Smooth muscle cell (in vitro differentiated cells): ENCODE data around the gene CDK5RAP2. TPM values are rescaled to one million over a fixed set of nuclear protein-coding genes. Genes with fewer than 3 reads are reported as not detected.
"Not testable (repeated sequence)": the region's sequence is repeated elsewhere in the genome, so short reads cannot be mapped to it uniquely, and the experiment has no call there.

ENCODE experiments used
- DNase-seq: peaks from one replicate; lab custom pipeline; 2025; ENCODE audit not compliant: unreplicated experiment; lab: John Stamatoyannopoulos, UW
- H2AFZ ChIP-seq: fragments of 200-600 bp; sonication (generic); 2 replicates; pipeline ENCODE4 v1.6.0; 2016; ENCODE audit warnings: antibody characterized with exemption, low read depth, mild to moderate bottlenecking
- H3F3A ChIP-seq: fragments of 200-600 bp; sonication (generic); 2 replicates; pipeline ENCODE4 v1.6.0; 2017; ENCODE audit warnings: antibody characterized with exemption, low read depth
- H3K27ac ChIP-seq: fragments of 200-600 bp; sonication (generic); 2 replicates; pipeline ENCODE4 v1.5.1; 2016; ENCODE audit warnings: low read depth, mild to moderate bottlenecking
- H3K27me3 ChIP-seq: fragments of 200-600 bp; sonication (generic); 2 replicates; pipeline ENCODE4 v1.6.1; 2016; ENCODE audit warnings: low read depth, mild to moderate bottlenecking
- H3K36me3 ChIP-seq: fragments of 200-600 bp; sonication (generic); 2 replicates; pipeline ENCODE4 v1.5.1; 2016; ENCODE audit warnings: low read depth
- H3K4me1 ChIP-seq: fragments of 200-600 bp; sonication (generic); 2 replicates; pipeline ENCODE4 v1.5.1; 2016; ENCODE audit warnings: low read depth
- H3K4me2 ChIP-seq: fragments of 200-600 bp; sonication (generic); 2 replicates; pipeline ENCODE4 v1.6.0; 2016; ENCODE audit warnings: mild to moderate bottlenecking
- H3K4me3 ChIP-seq: fragments of 200-600 bp; sonication (generic); 2 replicates; pipeline ENCODE4 v1.5.1; 2016; ENCODE audit warnings: mild to moderate bottlenecking
- H3K79me2 ChIP-seq: fragments of 200-600 bp; sonication (generic); 2 replicates; pipeline ENCODE4 v1.6.0; 2016; ENCODE audit warnings: low read depth, mild to moderate bottlenecking
- H3K9ac ChIP-seq: fragments of 200-600 bp; sonication (generic); 2 replicates; pipeline ENCODE4 v1.6.0; 2016; ENCODE audit warnings: low read depth
- H3K9me3 ChIP-seq: fragments of 200-600 bp; sonication (generic); replicated peaks from 2 replicates; pipeline ENCODE4 v1.5.1; 2016; ENCODE audit warnings: low read depth
- H4K20me1 ChIP-seq: fragments of 200-600 bp; sonication (generic); 2 replicates; pipeline ENCODE4 v1.6.0; 2016; ENCODE audit warnings: low read depth
- WGBS: methylation state at CpG from one replicate; pipeline ENCODE4 v1.1.7; 2016; ENCODE audit warnings: low lambda C conversion rate; 5-methylcytosine and 5-hydroxymethylcytosine counted together
- polyA plus RNA-seq: library from polyadenylated mRNA; unstranded; fragments of >200 nt; fragmentation: Nextera tagmentation; extraction: Ambion mirVana; gene quantifications from 2 replicates; pipeline ENCODE4 v1.2.1, GENCODE V29; 2016
- total RNA-seq: library from RNA; depleted of rRNA; stranded (reverse); fragments of >200 nt; gene quantifications from 2 replicates; pipeline ENCODE4 v1.2.3, GENCODE V29; 2014
- TF ChIP-seq, protein P1 (sequence below): fragments of 200-600 bp; sonication (generic); IDR thresholded peaks from 2 replicates; pipeline ENCODE4 v1.5.1; 2017; ENCODE audit warnings: borderline replicate concordance, mild to moderate bottlenecking, antibody characterized with exemption; ENCODE audit not compliant: insufficient read depth, poor library complexity, severe bottlenecking

Gene CDK5RAP2
- total and polyA plus RNA-seq, 2 experiments from 2014 or later: 33.7 to 38.3 TPM

GRCh38 chr9:120505186-120505585 is 74.8 kb downstream of the CDK5RAP2 start:
- no peak overlapping the region for H3K4me2 ChIP-seq
- H2AFZ ChIP-seq: no peak overlapping the region
- H3K27me3 ChIP-seq: no peaks in the 10 kb centered on the region
- H3K27ac ChIP-seq: no peak overlapping the region
- H3K79me2 ChIP-seq: no peaks in the 10 kb centered on the region
- 87% methylated on average over 4 of the region's 4 CpGs for WGBS
- H3F3A ChIP-seq: no peaks in the 10 kb centered on the region
- peaks cover 5% of the 10 kb centered on the region for H3K36me3 ChIP-seq
- peaks cover 4% of the 10 kb centered on the region for H3K9me3 ChIP-seq
- TF ChIP-seq, protein P1, sequence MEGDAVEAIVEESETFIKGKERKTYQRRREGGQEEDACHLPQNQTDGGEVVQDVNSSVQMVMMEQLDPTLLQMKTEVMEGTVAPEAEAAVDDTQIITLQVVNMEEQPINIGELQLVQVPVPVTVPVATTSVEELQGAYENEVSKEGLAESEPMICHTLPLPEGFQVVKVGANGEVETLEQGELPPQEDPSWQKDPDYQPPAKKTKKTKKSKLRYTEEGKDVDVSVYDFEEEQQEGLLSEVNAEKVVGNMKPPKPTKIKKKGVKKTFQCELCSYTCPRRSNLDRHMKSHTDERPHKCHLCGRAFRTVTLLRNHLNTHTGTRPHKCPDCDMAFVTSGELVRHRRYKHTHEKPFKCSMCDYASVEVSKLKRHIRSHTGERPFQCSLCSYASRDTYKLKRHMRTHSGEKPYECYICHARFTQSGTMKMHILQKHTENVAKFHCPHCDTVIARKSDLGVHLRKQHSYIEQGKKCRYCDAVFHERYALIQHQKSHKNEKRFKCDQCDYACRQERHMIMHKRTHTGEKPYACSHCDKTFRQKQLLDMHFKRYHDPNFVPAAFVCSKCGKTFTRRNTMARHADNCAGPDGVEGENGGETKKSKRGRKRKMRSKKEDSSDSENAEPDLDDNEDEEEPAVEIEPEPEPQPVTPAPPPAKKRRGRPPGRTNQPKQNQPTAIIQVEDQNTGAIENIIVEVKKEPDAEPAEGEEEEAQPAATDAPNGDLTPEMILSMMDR: no peak
- H3K4me1 ChIP-seq: no peaks in the 10 kb centered on the region
- no peak for DNase-seq
- H3K9ac ChIP-seq: no peak overlapping the region
- H3K4me3 ChIP-seq: no peak overlapping the region
- H4K20me1 ChIP-seq: no peaks in the 10 kb centered on the region

- Histone ChIP-seq H4K20me1 (no peaks in the 10 kb centered on the region), H3F3A (no peaks in the 10 kb centered on the region), H3K36me3 (no peaks in the 10 kb centered on the region), H3K4me1 (no peaks in the 10 kb centered on the region), H3K4me3 (no peak overlapping the region), H2AFZ (no peak overlapping the region), H3K9ac (no peak overlapping the region), H3K79me2 (no peaks in the 10 kb centered on the region), H3K27ac (no peak overlapping the region), H3K27me3 (no peaks in the 10 kb centered on the region), H3K4me2 (no peak overlapping the region), H3K9me3 (no peaks in the 10 kb centered on the region)
- TF ChIP-seq, protein P1: no peak
- 90% methylated on average over 5 of the region's 5 CpGs for WGBS
- DNase-seq: no peak
Observed at GRCh38 chr9:120500733-120501132, 79.2 kb downstream of the CDK5RAP2 start.

DNA sequence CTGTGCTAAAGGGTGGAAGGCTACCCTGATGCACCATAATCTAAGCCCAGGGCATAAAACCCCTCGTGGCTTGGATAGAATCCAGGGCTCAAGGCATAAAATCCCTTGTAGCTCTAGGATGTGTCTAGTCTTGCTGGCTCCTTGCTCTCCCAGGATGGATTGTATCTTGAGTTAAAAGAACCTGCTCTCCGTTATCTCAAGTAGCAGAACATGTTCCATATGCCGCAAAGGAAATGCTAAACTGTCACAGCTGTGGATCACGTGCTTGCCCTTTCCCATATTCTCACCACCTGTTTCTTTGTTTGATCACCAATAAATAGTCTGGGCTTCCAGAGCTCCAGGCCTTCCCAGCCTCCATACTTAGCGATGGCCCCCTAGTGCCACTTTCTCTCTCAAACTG is 82.1 kb downstream of the CDK5RAP2 start:
- not testable (repeated sequence) for H3K36me3 ChIP-seq, H3F3A ChIP-seq, H3K4me3 ChIP-seq, H3K27ac ChIP-seq, H4K20me1 ChIP-seq, DNase-seq, H3K9ac ChIP-seq, H3K4me2 ChIP-seq, H3K9me3 ChIP-seq, H2AFZ ChIP-seq, H3K4me1 ChIP-seq, H3K79me2 ChIP-seq, H3K27me3 ChIP-seq
- 96% methylated on average over 5 of the region's 5 CpGs for WGBS

GRCh38 chr9:120496438-120496837 is 83.5 kb downstream of the CDK5RAP2 start:
- H3F3A ChIP-seq, H4K20me1 ChIP-seq, H3K4me1 ChIP-seq, H3K9me3 ChIP-seq, H3K4me3 ChIP-seq, H3K27ac ChIP-seq, H3K9ac ChIP-seq, DNase-seq, H3K27me3 ChIP-seq, H3K4me2 ChIP-seq, H3K36me3 ChIP-seq, H2AFZ ChIP-seq, H3K79me2 ChIP-seq: not testable (repeated sequence)
- WGBS: no CpG with 5 or more reads among the region's 37 CpGs

DNA sequence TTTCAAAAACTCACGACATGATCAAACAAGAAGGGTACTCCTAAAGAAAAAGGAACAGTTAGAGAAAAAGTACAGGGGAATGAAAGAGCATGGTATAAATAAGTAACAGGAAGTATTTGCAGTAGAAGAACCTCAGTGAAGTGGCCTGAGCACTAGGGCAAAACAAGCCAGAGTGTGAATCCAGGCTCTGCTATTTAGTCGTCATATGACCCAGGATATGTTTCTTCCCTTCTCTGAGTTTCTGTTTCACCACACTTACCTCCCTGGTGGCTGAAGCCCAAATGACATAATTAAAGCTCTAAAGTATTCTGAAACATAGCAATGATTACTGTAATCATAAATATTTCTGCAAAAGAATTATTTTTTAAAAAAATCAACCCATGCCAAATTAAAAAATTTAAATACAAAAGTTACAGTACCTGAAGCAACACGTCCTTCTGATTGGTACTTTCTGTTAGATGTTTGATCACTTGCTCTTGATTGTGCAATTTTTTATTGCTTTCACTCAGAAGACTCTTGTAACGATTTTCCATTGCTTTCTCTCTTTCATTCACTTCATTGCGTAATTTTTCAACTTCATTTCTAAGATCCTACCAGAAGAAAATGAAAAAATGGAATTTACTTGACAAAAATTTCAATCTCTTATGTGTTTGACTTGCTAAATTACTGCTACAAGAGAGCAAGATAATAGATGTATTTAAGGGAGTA is 88.9 kb downstream of the CDK5RAP2 start:
- Histone ChIP-seq H3K4me2 (no peak overlapping the region), H3K36me3 (peaks cover 4% of the 10 kb centered on the region), H3K9ac (no peak overlapping the region), H3K27me3 (no peaks in the 10 kb centered on the region), H3K79me2 (no peaks in the 10 kb centered on the region), H3K4me3 (no peak overlapping the region), H3K27ac (no peak overlapping the region), H3K4me1 (no peaks in the 10 kb centered on the region), H3K9me3 (no peaks in the 10 kb centered on the region), H4K20me1 (no peaks in the 10 kb centered on the region), H2AFZ (no peak overlapping the region), H3F3A (no peaks in the 10 kb centered on the region)
- DNase-seq: no peak
- TF ChIP-seq, protein P1: no peak
- 87% methylated on average over 5 of the region's 5 CpGs for WGBS
